ENCODE measurements around the gene PRUNE2. TPM values are rescaled to one million over a fixed set of nuclear protein-coding genes. Genes with fewer than 3 reads are reported as not detected.

Gene PRUNE2
- total RNA-seq, 1 donor from 2014 or later = under 0.01 TPM

- Histone ChIP-seq H3K36me3 (ENCODE audit: control insufficient read depth, insufficient read depth, low read length) (no peaks in the 10 kb centered on the region), H3K4me3 (ENCODE audit: low read depth, low read length) (no peak overlapping the region), H3K27me3 (ENCODE audit: control insufficient read depth, insufficient read depth, low read length) (no peaks in the 10 kb centered on the region)
- no peak for TF ChIP-seq CTCF (IDR thresholded peaks at IDR 0.05; ENCODE audit: insufficient read depth, low read length, severe bottlenecking)
- DNase-seq (ENCODE audit: low read depth) = no peak
- FAIRE-seq = no peak
Observed at GRCh38 chr9:76732341-76732958, 173.5 kb downstream of the PRUNE2 start.

DNA sequence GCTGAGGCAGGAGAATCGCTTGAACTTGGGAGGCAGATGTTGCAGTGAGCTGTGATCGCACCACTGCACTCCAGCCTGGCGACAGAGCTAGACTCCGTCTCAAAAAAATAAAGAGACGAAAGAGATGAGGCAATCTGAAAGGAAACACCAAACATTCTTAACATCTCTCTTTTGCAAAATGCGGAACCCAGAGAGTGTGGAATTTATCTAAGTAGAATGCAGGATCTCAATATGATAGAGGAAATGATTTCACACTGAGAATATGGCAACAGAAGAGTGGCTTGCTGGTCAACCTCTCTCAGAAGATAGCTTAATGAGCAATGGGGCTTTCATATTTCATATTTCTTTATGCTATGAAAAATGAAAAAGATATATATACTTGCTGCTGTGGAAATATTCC, 175.1 kb downstream of the PRUNE2 start:
- no peak overlapping the region for H3K4me3 ChIP-seq (ENCODE audit: low read depth, low read length)
- no peak for DNase-seq (ENCODE audit: low read depth)
- no peaks in the 10 kb centered on the region for H3K27me3 ChIP-seq (ENCODE audit: control insufficient read depth, insufficient read depth, low read length)
- TF ChIP-seq CTCF (IDR thresholded peaks at IDR 0.05; ENCODE audit: insufficient read depth, low read length, severe bottlenecking) = no peak
- H3K36me3 ChIP-seq (ENCODE audit: control insufficient read depth, insufficient read depth, low read length) = no peaks in the 10 kb centered on the region
- no peak for FAIRE-seq

DNA sequence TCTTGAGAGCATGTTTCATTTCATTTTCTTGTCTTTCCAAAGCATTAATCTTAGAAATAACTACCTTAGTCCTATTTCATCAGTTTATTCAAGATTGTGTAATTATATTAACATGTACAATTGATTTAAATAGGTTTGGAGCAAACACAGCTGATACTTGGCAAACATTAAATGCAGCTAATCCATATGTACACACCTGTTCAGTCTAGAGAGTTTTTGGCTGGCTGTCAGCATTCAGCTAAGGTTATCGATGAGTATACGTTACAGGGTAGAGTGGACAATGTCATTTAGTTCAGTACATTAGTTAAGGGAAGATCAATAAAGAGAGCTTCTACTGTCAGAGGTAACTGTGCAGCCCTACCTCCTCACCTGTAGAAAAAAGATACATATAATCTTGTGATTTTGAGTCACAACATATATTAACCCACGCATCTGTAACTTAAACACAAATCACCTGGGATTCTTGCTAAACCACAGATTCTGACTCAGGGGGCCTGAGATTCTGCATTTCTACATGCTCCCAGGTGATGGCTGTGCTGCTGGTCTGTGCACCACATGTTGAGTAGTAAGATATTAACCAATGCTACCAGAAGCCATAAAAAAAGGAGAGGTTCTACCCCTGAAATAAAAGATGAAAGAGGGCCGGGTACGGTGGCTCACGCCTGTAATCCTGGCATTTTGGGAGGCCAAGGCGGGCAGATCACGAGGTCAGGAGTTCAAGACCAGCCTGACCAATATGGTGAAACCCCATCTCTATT, 175.8 kb downstream of the PRUNE2 start:
- no peak for TF ChIP-seq CTCF (IDR thresholded peaks at IDR 0.05; ENCODE audit: insufficient read depth, low read length, severe bottlenecking)
- FAIRE-seq = no peak
- H3K4me3 ChIP-seq (ENCODE audit: low read depth, low read length) = no peak overlapping the region
- H3K36me3 ChIP-seq (ENCODE audit: control insufficient read depth, insufficient read depth, low read length) = no peaks in the 10 kb centered on the region
- no peak for DNase-seq (ENCODE audit: low read depth)
- no peaks in the 10 kb centered on the region for H3K27me3 ChIP-seq (ENCODE audit: control insufficient read depth, insufficient read depth, low read length)

GRCh38 chr9:76729116-76729515, 176.8 kb downstream of the PRUNE2 start:
- no peak for TF ChIP-seq CTCF (IDR thresholded peaks at IDR 0.05; ENCODE audit: insufficient read depth, low read length, severe bottlenecking)
- FAIRE-seq (no peak), DNase-seq (ENCODE audit: low read depth) (no peak)
- no peak overlapping the region for H3K4me3 ChIP-seq (ENCODE audit: low read depth, low read length)
- H3K27me3 ChIP-seq (ENCODE audit: control insufficient read depth, insufficient read depth, low read length) = no peaks in the 10 kb centered on the region
- no peaks in the 10 kb centered on the region for H3K36me3 ChIP-seq (ENCODE audit: control insufficient read depth, insufficient read depth, low read length)

GRCh38 chr9:76725885-76726284, 180.0 kb downstream of the PRUNE2 start:
- FAIRE-seq (no peak), DNase-seq (ENCODE audit: low read depth) (no peak)
- Histone ChIP-seq H3K4me3 (ENCODE audit: low read depth, low read length) (no peak overlapping the region), H3K27me3 (ENCODE audit: control insufficient read depth, insufficient read depth, low read length) (no peaks in the 10 kb centered on the region), H3K36me3 (ENCODE audit: control insufficient read depth, insufficient read depth, low read length) (no peaks in the 10 kb centered on the region)
- TF ChIP-seq CTCF (IDR thresholded peaks at IDR 0.05; ENCODE audit: insufficient read depth, low read length, severe bottlenecking) = no peak

Measured in bronchial epithelial cell (primary cell).